MM.1S (cell line): Measurements from ENCODE around the gene SHISAL2A.

ENCODE experiments used
- EZH2 ChIP-seq: fragments of 300-600 bp; sonication (generic); optimal IDR thresholded peaks from 2 replicates; pipeline ENCODE3; 2017; ENCODE audit warnings: low read depth, mild to moderate bottlenecking, antibody characterized with exemption, low read length, mixed read lengths
- TF ChIP-seq, protein P1 (sequence below): fragments of 300-600 bp; sonication (generic); IDR thresholded peaks from 2 replicates; pipeline ENCODE4 v1.5.1; 2016; ENCODE audit warnings: antibody characterized with exemption, low read length, mixed read lengths

DNA sequence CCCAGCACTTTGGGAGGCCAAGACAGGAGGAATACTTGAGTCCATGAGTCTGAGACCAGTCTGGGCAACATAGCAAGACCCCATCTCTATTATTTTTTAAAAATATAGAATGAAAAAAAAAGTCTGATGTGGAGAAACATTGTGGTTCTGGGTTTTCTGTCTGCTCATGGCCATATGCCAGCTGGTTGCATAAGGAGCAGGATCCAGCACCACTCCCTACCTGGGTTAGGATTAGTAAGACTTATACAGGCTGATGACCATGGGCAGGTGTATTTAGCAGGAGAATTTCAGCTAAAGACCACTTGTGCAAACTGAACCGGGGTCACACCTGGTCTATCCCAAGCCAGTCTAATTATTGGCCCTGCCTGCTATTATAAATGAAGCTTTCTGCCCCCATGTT, 47.5 kb upstream of the SHISAL2A start:
- no peak for TF ChIP-seq EZH2
- TF ChIP-seq, protein P1, sequence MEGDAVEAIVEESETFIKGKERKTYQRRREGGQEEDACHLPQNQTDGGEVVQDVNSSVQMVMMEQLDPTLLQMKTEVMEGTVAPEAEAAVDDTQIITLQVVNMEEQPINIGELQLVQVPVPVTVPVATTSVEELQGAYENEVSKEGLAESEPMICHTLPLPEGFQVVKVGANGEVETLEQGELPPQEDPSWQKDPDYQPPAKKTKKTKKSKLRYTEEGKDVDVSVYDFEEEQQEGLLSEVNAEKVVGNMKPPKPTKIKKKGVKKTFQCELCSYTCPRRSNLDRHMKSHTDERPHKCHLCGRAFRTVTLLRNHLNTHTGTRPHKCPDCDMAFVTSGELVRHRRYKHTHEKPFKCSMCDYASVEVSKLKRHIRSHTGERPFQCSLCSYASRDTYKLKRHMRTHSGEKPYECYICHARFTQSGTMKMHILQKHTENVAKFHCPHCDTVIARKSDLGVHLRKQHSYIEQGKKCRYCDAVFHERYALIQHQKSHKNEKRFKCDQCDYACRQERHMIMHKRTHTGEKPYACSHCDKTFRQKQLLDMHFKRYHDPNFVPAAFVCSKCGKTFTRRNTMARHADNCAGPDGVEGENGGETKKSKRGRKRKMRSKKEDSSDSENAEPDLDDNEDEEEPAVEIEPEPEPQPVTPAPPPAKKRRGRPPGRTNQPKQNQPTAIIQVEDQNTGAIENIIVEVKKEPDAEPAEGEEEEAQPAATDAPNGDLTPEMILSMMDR, result no peak
